GM19240 (cell line): ENCODE measurements around the gene RAB36.

Source experiments
- DNase-seq: peaks from one replicate; pipeline ENCODE4 v3.0.0; 2011; ENCODE audit warnings: low spot score; ENCODE audit not compliant: insufficient read length

Gene RAB36

DNA sequence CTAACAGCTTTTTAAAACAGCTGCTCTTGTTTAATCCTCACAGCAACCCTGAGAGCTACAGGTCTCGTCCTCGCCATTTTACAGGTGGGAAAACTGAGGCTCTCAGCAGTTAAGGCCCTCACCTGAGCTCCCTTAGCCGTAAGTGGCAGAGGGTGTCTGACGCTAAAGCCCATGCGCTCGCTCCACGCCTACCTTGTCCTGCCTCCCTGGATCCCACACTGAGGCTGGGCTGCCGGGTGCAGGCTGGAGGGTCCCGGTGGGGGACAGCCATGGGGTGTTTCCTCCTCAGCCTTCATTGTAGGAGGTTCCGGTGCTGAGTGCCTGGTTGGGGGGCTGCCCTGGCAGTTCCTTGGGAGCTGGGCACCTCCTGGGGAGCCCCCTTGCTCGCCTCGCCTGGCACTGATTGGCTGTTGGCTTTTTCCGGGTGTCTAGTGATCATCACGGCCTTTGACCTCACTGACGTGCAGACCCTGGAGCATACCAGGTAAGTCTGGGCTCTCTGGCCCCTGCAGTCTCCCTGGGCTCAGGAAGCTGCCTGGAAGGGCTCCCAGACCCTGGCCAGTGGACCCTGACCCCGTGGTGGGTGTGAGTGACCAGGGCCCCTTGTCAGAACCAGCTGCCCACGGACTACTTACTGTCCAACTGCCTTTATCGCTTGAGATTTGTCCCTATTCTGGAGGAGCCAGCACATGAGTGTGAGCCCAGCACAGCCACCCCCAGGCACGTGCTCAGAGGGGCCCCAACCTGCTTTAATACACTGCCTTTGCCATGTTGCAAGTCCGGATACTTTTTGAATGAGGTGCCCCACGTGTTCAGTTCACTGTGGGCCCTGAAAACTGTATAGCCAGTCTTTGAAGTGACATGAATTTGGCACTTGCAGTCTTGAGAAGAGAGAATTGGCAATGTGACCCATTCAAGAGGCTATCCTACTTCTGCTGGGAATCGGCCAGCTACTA is 12.6 kb downstream of the RAB36 start:
- no peak for DNase-seq

DNA sequence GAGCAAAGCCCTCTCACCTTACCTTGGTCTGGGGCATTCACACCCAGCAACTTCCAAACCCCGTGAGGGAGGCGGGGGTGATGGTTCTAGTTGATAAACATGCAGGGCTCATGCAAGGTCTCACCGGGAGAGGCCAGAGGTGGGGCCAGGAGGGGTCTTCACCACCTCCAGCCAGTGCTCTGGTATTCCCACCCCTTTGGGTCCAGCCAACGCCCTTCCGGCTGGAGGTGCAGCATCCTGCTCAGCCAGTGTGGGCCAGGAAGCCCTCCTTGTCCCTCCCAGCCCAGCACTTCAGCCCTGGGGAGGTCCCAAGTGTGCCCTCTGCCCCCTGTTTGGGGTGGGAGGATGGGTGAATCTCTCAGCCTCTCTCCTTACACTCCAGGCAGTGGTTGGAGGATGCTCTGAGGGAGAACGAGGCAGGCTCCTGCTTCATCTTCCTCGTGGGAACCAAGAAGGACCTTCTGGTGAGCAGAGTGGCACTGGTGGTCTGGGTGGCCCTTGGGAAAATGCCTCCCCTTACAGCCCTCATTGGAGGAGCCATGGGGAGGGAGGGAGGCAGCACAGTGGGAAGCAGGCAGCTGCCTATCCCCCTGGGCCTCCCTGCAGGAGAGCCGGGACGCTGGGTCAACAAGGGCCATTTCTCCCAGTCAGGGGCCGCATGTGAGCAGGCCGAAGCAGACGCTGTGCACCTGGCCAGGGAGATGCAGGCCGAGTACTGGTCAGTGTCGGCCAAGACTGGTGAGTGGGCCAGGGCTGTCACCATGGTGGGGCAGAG is 13.4 kb downstream of the RAB36 start:
- no peak for DNase-seq

DNA sequence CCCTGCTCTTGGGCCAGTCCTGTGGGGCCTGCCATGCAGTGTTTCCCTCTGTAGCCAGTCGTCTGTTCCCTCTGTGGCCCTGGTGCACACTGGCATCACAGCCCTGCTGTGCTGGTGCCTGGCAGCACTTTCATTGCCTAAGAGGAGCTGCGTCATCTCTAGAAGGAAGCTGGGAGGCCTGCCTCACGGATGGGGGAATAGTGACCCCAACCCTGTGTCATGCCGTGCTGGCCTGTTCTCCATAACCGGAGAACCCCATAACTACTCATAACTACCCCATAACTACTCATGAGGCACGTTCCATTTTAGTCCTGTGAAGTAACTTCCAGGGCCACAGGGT is 14.0 kb downstream of the RAB36 start:
- no peak for DNase-seq

DNA sequence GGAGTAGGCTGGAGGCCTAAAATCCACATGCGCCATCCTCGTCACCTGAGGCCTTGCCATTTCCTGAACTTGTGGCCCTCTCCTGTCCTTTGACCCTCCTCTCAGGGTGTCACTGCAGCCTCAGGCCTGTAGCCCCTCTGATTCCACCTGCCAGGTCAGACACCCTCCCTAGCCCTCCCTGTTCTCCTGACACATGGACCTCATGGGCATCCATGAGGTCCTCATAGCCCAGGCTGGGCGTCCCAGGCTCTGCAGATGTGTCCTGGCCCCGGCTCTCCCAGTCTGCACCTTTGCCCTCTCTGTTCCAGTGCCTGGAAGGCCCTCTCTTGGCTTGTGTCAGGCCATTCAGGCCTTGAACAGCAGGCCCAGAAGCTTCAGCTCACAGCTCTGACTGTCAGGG is 15.8 kb downstream of the RAB36 start:
- DNase-seq: no peak

DNA sequence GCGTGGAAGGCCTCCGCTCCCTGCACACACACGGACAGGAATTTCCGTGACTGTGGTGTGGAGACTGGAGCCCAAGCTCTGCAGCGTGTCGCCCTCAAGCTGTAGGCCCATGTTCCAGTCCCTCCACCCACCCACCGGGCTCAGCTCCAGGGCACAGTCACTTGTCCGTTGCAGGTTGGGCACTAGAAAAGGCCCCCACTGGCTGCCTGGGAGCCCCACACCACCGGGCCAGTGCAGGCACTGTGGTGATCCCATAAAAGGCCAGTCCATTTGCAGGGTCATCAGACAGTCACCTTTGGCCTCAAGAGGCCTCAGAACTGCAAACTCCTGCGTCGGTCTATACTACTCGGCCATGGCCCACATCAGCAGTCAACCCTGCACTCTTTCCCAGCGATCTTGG is 16.3 kb downstream of the RAB36 start:
- DNase-seq: no peak

DNA sequence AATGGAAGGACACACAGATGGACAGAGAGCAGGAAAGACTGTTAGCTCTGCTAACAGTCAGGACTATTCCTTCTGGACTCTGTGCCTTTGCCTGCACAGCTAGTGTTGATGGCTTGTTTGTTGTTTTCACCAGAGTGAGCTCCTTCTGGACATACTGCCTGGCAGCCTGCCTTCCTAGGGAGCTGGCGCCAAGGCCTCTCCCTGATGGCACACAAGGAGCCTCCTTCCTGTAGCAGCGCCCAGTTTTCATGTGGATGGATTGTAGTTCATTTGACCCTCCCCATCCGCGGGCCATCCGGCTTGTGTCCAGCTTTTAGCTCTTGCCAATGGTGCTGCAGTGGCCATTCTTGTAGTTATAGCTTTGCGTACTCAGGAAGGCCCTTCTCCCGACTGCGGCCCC is 18.4 kb downstream of the RAB36 start:
- no peak for DNase-seq

DNA sequence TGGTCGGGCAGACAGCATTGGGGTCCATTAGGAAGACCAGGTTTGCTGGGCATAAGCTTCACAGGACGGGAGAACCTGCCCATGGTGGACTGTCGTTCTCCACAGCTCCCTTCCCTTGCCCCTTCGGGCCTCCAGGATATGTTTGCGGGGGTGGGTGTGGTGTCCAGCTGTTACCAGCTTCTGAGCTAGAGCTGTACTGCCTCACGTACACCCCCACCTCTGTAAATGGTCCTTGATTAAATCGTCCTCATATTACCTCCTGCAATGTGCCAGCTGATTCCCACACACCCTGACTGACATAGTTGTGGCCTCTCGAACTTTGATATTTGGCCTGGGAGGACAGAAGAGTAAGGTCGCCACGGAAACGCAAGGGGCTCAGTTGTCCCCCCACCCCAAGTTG is 18.8 kb downstream of the RAB36 start:
- no peak for DNase-seq

DNA sequence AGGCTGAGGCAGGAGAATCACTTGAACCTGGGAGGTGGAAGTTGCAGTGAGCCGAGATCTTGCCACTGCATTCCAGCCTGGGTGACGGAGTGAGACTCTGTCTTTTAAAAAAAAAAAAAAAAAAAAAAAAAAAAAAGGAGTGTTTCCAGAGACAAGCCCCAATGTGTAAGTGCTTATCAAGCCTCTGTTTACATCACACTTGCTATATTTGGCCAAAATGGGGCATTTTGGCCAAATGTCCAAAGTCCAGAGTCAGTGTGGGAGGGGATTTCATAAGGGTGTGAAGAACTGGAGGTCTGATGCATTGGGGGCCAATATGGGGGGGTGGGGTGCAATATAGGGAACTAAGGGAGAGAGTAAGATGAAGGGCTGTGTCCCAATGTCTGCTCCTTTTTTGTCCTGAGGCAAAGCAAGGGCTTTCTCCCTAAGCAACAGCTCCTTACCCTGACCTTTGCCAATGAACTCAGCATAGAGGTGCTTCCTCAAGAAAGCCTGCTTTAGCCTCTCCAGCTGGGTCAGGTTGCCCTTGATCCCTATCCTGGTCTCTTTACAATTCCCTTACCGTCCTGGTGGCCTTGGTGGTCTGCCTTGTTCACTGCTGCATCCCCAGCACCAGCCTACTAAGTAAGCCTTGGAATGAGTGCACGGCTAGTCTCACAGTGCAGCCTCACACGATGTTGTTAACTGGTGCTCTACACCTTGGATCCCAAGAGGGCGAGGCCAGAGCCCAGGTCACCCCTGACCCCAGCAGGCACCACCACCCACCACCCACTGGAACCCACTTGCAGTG is 21.0 kb downstream of the RAB36 start:
- no peak for DNase-seq

DNA sequence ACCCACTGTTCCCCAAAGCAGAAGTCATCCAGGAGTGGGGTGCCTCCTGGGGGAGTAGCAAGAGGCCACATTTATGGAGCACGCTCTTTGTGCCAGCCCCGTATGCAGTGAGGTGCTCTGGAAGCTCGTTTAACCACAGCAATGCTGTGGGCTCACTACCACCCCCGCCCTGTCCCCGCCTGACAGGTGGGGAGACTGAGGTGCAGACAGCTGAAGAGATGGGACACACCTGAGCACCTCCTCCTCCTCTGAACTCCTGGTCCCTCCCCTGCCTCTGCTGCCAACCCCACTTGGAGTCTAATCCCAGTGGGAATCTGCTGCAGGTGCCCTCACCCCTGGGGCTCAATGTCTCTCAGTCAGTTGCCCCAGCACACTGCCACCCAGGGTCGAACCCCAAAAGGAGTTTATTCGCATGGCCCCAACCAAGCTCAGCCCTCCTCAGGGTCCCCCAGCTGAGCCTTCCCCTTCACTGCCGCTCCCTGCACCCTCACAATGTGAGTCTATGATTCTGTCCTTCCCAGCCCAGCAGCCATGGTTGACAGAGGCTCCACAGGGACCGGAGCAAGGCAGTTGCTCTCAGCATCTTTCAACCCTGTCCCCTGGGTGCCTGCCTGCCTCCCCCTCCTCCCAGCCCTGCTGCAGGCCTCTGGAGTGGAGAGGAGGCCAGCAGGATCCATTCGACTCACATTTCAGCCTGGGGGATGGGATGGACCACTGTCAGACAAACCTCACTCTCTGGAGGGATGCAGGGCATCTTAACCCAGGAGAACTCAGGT is 21.8 kb downstream of the RAB36 start:
- no peak for DNase-seq

DNA sequence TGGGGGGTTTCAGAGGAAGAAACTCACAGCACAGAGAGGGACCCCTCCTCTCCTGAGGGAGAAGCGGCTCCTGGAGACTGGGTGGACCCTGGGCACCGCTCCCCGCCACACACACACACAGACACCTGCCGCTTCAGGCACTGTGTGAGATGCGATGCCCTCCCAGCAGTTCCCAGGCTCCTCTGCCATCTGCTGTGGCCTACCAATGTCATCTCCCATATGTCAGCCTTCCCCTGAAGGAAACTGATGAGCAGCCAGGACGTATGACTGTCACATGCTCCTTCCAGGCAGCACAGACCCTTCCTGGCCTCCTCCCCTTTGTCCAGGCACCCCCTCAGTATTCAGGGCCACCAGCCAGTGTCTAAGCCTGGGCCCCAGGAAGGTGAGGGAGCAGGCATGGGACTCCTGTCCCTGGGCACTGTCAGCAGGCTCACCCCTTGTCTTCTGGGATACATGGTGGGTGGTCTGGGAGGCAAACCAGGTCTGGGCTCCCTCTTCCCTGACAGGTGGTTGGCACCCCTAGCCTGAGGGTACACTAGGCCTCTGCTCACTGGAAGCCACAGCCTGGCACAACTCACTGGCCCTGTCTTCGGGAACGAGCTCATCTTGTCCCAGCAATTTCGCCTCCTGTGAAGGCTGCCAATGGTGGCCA is 23.2 kb downstream of the RAB36 start:
- DNase-seq: no peak

DNA sequence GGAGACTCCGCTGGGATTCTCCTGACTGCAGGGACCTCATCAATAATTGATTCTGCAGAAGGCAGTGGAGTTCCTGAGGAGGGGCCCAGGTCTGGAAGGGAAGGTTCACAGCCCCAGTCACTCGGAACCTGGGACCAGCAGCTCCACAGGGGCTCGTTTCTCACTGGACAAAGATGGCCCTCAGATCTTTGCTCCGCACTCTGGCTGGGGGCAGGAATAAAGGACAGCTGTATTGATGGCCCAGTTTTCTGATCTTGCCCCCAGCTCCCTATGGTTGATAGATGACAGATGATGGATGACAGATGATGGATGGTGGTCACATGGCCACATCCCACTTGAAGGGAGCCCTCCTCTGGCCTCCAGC is 23.7 kb downstream of the RAB36 start:
- DNase-seq: no peak

DNA sequence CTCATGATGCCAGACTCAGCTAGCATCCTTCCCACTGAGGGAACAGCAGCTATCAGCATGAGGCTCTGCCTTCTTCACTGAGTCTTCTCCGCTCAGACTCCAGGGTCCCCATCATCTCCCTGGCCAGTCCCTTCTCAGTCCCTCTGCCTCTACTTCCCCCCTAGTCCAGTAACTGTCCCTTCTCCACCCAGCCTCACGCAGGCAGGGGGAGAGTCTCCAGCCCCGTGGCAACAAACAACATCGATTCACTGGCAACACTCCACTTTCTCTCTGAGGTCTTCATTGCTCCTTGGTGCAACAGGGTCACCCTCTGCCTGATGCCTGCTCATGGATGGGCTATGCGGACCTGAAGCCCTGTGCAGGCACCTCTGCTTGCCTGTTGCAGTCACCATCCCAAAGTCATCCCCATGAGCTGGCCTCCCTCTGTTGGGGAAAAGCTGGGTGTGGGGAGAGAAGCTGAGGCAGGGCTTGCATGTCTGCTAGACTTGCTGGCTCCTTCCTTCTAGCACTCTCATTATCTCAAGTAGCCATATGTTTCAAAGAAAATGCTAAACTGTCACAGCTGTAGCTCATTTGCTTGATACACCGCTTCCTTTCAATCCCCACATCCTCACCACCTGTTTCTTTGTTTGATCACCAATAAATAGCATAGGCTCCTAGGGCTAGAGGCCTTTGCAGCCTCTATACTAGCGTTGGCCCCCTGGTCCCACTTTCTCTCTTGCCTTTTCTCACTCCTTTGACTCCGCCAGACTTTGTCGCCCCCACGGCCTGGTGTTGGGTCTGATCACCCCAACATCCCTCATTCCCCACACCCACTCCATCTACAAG is 30.8 kb downstream of the RAB36 start:
- no peak for DNase-seq

DNA sequence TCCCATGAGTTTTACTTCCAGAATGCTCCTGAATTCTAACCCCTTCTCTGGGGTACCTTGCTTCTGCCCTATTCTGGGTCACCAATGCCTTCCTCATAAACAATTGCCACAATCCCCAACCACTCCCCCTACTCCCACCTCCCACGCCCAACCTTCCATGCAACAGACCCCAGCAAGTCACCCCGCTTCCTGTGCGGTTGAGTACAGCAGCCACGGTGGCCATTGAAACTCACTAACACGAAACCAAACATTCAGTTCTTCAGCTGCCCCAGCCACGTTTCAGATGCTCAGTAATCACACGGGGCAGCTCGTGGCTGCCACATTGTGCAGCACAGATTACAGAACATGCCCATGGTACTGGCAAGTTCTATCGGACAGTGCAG is 31.4 kb downstream of the RAB36 start:
- DNase-seq: no peak

DNA sequence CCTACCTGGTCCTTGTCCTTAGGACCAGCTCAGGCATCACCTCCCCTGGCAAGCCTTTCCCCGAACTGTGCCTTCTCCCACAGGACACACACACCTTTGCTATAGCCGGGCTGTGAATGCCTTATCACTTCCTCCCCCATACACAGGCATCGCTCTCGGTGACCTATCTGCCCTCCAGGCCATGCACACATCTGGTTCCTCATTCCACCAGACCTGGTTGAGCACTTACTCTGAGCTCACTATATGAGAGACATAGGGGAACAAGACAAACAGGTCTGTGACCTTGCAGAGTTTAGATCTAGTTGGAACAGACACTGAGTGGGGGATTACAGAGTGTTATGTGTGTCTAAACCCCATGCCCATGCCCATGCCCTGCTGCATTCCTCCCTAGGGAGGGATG is 31.9 kb downstream of the RAB36 start:
- no peak for DNase-seq

DNA sequence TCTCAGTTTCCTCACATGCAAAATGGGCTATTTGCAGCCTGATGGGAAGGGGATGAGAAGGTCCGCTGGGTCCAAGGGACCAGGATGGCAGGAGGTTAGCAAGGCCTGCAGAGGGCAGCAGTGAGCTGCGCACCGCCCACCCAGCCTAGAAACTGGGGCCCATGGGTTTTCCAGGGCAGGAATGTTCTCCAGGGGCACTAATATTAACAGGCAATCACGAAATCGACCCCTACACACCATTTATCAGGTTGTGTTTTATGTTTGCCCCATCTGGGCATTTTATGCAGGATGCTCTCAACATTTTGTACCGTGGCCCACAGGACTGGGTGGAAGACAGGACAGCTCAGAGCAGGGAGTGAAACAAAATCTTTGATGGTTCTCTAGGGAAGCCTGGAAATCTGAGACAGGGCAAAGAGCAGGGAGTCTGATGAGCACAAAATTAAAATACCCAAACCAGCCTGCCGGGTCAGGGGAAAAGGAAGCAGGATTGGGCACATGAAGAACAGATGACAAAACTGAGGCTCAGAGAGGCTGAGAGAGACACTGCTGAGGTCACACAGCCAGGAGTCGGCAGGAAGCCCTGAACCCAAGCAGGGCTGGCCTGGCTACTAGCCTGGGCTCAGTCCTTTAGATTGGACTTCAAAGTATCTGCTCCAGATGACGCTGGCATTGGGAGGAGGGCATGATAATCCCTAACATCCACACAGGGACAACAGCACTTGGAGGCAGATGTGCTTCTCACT is 33.4 kb downstream of the RAB36 start:
- peak; percentile 85 for DNase-seq

DNA sequence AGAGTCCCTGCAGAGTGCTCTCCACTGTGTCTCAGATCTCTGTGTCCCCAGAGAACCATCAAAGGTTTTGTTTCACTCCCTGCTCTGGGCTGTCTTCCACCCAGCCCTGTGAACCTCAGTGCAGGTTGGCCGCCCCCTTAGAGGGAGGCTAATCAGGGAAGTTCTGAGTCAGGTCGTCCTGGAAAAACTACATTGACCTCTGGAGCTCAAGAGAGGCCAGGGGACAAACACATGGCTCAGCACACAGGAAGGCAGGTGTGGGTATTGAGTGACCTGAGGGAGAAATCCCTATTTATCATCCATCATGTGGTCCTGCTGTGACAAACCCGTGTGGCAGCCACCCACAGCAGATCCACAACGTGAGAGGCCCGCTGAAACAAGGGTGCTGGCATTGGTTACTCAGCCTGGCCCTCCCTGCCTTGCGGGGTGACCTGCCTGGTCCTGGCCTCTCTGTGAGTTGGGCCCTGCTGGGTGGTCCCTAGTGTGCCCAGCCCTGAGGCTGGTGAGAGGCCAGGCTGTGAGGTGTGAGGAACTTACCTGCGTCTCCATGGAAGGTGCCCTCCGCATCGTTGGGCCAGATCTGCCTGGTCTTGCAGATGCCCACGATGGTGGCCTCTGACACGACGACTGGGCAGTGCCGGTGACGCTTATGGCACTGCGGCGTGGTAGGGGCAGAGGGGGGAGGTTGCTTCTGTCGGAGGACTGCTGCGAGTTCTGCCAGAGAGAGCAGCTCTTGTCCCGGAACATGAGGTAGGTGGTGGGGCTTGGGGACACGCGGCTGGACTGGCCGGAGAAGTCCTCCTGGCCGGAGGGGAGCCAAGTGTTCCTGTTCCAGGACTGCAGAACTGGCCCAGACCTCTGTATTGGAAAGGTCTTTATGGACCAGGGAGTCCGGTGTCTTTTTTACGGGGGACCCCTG is 34.4 kb downstream of the RAB36 start:
- no peak for DNase-seq

DNA sequence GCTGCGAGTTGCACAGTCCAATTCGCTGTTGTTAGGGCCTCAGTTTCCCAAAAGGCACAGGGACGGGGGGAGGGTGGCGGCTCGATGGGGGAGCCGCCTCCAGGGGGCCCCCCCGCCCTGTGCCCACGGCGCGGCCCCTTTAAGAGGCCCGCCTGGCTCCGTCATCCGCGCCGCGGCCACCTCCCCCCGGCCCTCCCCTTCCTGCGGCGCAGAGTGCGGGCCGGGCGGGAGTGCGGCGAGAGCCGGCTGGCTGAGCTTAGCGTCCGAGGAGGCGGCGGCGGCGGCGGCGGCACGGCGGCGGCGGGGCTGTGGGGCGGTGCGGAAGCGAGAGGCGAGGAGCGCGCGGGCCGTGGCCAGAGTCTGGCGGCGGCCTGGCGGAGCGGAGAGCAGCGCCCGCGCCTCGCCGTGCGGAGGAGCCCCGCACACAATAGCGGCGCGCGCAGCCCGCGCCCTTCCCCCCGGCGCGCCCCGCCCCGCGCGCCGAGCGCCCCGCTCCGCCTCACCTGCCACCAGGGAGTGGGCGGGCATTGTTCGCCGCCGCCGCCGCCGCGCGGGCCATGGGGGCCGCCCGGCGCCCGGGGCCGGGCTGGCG is 35.1 kb downstream of the RAB36 start, which contains the start of gene BCR:
Gene BCR (plus strand): TSS at position 209 of the 592 bp plus-strand sequence. CDS start 452 bp downstream, outside the sequence.
- DNase-seq: peak; percentile 58
